ENCODE data around the gene AMZ2. TPM values are rescaled to one million over a fixed set of nuclear protein-coding genes. Genes with fewer than 3 reads are reported as not detected.
A peak's percentile ranks its signal among the peaks of the same experiment; 100 is the strongest.
"Not testable (repeated sequence)": the region's sequence is repeated elsewhere in the genome, so short reads cannot be mapped to it uniquely, and the experiment has no call there.

The AMZ2 gene
- total RNA-seq, 1 donor from 2014 or later: 75.6 TPM

GRCh38 chr17:68228817-68229570 lies 18.8 kb upstream of the AMZ2 start:
- H3K27ac Mint-ChIP-seq: peak overlapping the region; percentile 96
- DNase-seq (ENCODE audit: extremely low spot score, unreplicated experiment): no peak
- peaks cover 7% of the 10 kb centered on the region for H3K36me3 Mint-ChIP-seq
- no peak for TF ChIP-seq CTCF (conservative IDR thresholded peaks at IDR 0.05)
- H3K4me1 Mint-ChIP-seq (ENCODE audit: unreplicated experiment): peaks cover 14% of the 10 kb centered on the region
- H3K27me3 Mint-ChIP-seq: no peaks in the 10 kb centered on the region
- peak overlapping the region; percentile 61 for H3K4me3 Mint-ChIP-seq
- H3K9me3 Mint-ChIP-seq: no peaks in the 10 kb centered on the region

GRCh38 chr17:68229619-68230018 lies 18.2 kb upstream of the AMZ2 start:
- H3K4me3 Mint-ChIP-seq: peak overlapping the region; percentile 61
- H3K27me3 Mint-ChIP-seq: no peaks in the 10 kb centered on the region

GRCh38 chr17:68231131-68231530 lies 16.7 kb upstream of the AMZ2 start:
- Mint-ChIP-seq H3K27ac (peak overlapping the region; percentile 18), H3K4me1 (ENCODE audit: unreplicated experiment) (peaks cover 14% of the 10 kb centered on the region)
- not testable (repeated sequence) for H3K4me3 Mint-ChIP-seq; DNase-seq (ENCODE audit: extremely low spot score, unreplicated experiment); H3K36me3 Mint-ChIP-seq; H3K27me3 Mint-ChIP-seq; H3K9me3 Mint-ChIP-seq

More at GRCh38 chr17:68229619-68230018, 18.2 kb upstream of the AMZ2 start:
- Mint-ChIP-seq H3K36me3 (peaks cover 7% of the 10 kb centered on the region), H3K4me1 (ENCODE audit: unreplicated experiment) (peaks cover 14% of the 10 kb centered on the region), H3K27ac (peak overlapping the region; percentile 96), H3K9me3 (no peaks in the 10 kb centered on the region)
- no peak for TF ChIP-seq CTCF (conservative IDR thresholded peaks at IDR 0.05)
- no peak for DNase-seq (ENCODE audit: extremely low spot score, unreplicated experiment)

- no peaks in the 10 kb centered on the region for H3K9me3 Mint-ChIP-seq
- H3K27ac Mint-ChIP-seq: peak overlapping the region; percentile 18
- peaks cover 7% of the 10 kb centered on the region for H3K36me3 Mint-ChIP-seq
- no peak for TF ChIP-seq CTCF (conservative IDR thresholded peaks at IDR 0.05)
- no peak for DNase-seq (ENCODE audit: extremely low spot score, unreplicated experiment)
- no peak overlapping the region for H3K4me3 Mint-ChIP-seq
- peaks cover 14% of the 10 kb centered on the region for H3K4me1 Mint-ChIP-seq (ENCODE audit: unreplicated experiment)
- no peaks in the 10 kb centered on the region for H3K27me3 Mint-ChIP-seq
These were observed 16.3 kb upstream of the AMZ2 start for GRCh38 chr17:68231541-68231940.

GRCh38 chr17:68232741-68233140 lies 15.1 kb upstream of the AMZ2 start:
- peaks cover 15% of the 10 kb centered on the region for H3K4me1 Mint-ChIP-seq (ENCODE audit: unreplicated experiment)
- DNase-seq (ENCODE audit: extremely low spot score, unreplicated experiment); H3K27me3 Mint-ChIP-seq; H3K36me3 Mint-ChIP-seq; H3K9me3 Mint-ChIP-seq; H3K27ac Mint-ChIP-seq; H3K4me3 Mint-ChIP-seq: not testable (repeated sequence)

GRCh38 chr17:68234726-68235335 lies 13.0 kb upstream of the AMZ2 start:
- H3K4me1 Mint-ChIP-seq (ENCODE audit: unreplicated experiment); H3K4me3 Mint-ChIP-seq; H3K27ac Mint-ChIP-seq; DNase-seq (ENCODE audit: extremely low spot score, unreplicated experiment); H3K27me3 Mint-ChIP-seq; H3K36me3 Mint-ChIP-seq; H3K9me3 Mint-ChIP-seq: not testable (repeated sequence)

- DNase-seq (ENCODE audit: extremely low spot score, unreplicated experiment); H3K4me3 Mint-ChIP-seq; H3K27ac Mint-ChIP-seq; H3K36me3 Mint-ChIP-seq; H3K27me3 Mint-ChIP-seq; H3K4me1 Mint-ChIP-seq (ENCODE audit: unreplicated experiment); H3K9me3 Mint-ChIP-seq: not testable (repeated sequence)
These were observed 12.5 kb upstream of the AMZ2 start for GRCh38 chr17:68235336-68235791.

GRCh38 chr17:68237369-68238163 lies 10.3 kb upstream of the AMZ2 start:
- H3K9me3 Mint-ChIP-seq; DNase-seq (ENCODE audit: extremely low spot score, unreplicated experiment); H3K4me1 Mint-ChIP-seq (ENCODE audit: unreplicated experiment); H3K27ac Mint-ChIP-seq; H3K4me3 Mint-ChIP-seq; H3K27me3 Mint-ChIP-seq; H3K36me3 Mint-ChIP-seq: not testable (repeated sequence)

All from type B pancreatic cell (in vitro differentiated cells).